HG03457 (cell line): ENCODE results near the gene CDC42SE1.
A peak's percentile ranks its signal among the peaks of the same experiment; 100 is the strongest.

Experiments used
- ATAC-seq: cut with Tn5 transposase; IDR thresholded peaks from one replicate; pipeline ENCODE4 v1.9.1; 2021; ENCODE audit warnings: moderate number of reproducible peaks; ENCODE audit not compliant: unreplicated experiment

The CDC42SE1 gene

GRCh38 chr1:151054971-151055547 is 4.4 kb downstream of the CDC42SE1 start:
- no peak for ATAC-seq

- ATAC-seq: no peak
Observed at GRCh38 chr1:151051356-151052009, 7.9 kb downstream of the CDC42SE1 start.

GRCh38 chr1:151050051-151050688 is 9.3 kb downstream of the CDC42SE1 start:
- ATAC-seq: no peak

DNA sequence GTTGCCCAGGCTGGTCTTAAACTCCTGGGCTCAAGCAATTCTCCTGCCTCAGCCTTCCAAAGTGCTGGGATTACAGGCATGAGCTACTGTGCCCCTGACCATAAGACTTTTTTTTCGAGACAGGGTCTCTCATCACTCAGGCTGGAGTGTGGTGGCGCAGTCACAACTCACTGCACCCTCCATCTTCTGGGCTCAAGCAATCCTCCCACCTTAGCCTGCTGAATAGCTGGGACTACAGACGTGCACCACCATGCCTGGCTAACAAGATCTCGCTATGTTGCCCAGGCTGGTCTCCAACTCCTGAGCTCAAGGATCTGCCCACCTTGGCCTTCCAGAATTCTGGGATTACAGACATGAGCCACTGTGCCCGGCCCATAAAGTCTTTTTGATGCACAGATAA is 10.0 kb downstream of the CDC42SE1 start:
- no peak for ATAC-seq

- no peak for ATAC-seq
Observed at GRCh38 chr1:151048645-151049032, 10.8 kb downstream of the CDC42SE1 start.

GRCh38 chr1:151047925-151048644 is 11.3 kb downstream of the CDC42SE1 start:
- ATAC-seq: peak; percentile 42

DNA sequence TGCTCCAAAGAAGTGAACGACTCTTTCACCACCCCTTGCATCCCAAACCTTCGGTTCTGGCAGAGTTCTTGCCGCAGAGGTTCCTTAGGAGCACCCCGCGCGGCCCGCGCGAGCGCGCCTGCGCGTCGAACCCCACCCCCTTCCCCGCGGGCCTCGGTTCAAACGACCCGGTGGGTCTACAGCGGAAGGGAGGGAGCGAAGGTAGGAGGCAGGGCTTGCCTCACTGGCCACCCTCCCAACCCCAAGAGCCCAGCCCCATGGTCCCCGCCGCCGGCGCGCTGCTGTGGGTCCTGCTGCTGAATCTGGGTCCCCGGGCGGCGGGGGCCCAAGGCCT is 11.9 kb downstream of the CDC42SE1 start, which contains the start of gene C1orf56:
Gene C1orf56, plus strand, starts transcription at position 161 of the 334 bp plus-strand sequence. Its CDS starts 97 bp downstream, at position 258.
- ATAC-seq: no peak

GRCh38 chr1:151043163-151043562 is 16.3 kb downstream of the CDC42SE1 start:
- ATAC-seq: no peak

- no peak for ATAC-seq
Observed at GRCh38 chr1:151039521-151039920, 19.9 kb downstream of the CDC42SE1 start.

DNA sequence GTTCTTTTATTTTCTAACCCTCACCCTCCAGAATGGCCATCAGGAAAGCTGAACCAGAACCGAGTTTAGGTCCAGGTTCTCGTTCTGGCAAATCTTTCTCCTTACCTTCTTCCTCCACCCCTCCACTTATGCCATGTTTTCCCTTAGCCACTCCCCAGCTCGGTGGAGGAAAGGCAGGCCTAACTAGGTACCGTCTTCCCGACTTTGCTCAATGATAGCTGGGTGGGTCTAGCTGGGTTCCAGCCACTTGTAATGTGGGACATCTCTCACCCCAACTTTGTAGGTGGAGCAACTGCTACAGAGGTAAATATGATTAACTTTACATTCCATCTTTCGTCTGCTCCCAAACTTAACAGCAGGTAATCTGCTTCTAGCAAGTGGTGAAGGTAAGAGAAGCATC is 22.4 kb downstream of the CDC42SE1 start:
- ATAC-seq: no peak

GRCh38 chr1:151036356-151036755 is 23.1 kb downstream of the CDC42SE1 start, which contains the start of gene BNIPL:
TSS of gene BNIPL (plus strand) at chr1:151036586. CDS start at chr1:151036726, 140 bp downstream.
- no peak for ATAC-seq

DNA sequence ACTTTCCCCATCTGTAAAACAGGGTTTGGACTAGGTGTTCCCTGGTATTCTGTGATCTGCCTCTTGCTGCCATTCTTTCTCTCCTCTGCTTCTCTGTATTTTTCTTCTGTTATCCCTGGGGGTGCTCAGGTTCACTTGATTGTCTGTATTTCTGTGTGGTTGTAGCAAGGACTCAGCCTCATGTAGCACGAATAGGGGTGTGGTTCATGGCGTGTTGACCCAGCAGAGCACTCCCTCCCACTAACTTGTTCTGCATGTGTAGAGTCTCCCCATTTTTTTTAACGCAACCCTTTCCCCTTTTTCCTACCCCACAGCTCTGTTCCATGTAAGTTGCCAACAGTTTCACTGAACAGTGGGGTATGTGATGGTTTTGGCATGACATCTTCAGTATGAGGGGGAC is 24.3 kb downstream of the CDC42SE1 start:
- ATAC-seq: no peak

GRCh38 chr1:151032164-151032563 is 27.3 kb downstream of the CDC42SE1 start:
- no peak for ATAC-seq

DNA sequence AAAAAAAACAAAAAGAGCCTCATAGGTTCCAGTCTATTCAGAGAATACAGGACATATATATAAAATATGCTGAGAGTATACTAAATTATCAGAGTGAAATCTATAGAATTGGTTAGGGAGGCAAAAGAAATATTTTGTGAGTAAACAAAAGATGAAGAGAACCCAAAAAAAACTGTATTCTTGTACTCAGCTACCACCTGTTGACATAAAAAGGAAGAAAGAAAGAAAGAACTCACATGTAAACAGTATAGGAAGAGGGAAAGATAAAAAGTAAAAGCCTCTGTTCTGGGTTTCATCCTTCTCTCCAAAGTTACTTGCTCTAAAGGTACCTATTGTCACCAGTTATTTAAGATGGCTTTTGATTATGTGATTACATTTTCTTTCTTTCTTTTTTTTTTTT is 33.0 kb downstream of the CDC42SE1 start:
- ATAC-seq: no peak

- no peak for ATAC-seq
Observed at GRCh38 chr1:151024540-151025146, 34.8 kb downstream of the CDC42SE1 start.

DNA sequence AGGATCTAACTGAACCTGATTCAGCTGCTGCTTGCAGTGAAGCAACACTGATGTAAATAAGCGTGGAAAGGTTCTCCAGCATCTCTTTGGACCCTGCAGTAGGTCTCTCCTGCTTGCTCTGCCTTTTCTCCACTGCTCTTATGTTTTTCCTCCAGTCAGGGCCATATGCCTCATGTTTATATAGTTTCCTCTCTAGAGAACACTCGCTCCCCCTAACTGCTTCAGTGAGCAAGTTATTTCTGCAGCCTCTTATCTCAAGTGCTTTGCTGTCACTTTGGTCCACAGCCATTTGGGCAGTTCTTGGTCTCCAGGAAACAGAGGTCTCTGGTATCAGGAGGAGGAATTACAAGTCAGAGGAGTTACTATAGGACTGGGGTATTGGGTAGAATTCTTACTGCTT is 45.9 kb downstream of the CDC42SE1 start:
- no peak for ATAC-seq

DNA sequence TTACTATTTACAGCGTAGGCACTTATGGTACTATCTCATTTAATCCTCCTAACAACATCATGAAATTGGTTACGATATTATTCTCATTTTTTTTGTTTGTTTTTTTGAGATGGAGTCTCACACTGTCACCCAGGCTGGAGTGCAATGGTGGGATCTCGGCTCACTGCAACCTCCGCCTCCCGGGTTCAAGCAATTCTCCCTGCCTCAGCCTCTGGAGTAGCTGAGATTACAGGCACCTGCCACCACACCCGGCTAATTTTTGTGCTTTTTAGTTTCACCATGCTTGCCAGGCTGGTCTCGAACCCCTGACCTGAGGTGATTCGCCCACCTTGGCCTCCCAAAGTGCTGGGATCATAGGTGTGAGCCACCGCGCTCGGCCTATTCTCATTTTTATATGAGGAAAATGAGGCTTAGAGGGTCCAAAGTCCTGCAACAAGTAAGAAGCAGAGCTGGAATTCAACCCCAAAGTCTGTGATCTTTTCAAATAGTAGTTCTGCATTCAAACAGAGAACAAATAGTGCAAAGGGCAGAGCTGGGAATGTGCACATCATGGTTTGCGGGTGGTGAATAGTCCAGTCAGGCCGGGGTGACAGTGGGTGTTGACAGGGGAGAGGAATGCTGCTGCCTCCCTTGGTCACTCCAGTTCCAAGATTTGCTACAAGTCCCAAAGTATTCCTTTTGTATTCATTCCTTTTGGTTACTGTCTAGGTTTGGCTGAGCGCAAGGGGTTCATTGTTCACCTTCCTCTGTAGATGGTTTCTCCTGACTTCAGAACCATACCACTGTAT is 46.5 kb downstream of the CDC42SE1 start:
- no peak for ATAC-seq

- ATAC-seq: no peak
Observed at GRCh38 chr1:151011154-151011850, 48.1 kb downstream of the CDC42SE1 start.

- ATAC-seq: no peak
Observed at GRCh38 chr1:151010346-151010726, 49.1 kb downstream of the CDC42SE1 start.
